Head of caudate nucleus (tissue), 42 donors: ENCODE data around the gene CT55.
"Not testable (repeated sequence)": the region's sequence is repeated elsewhere in the genome, so short reads cannot be mapped to it uniquely, and the experiment has no call there.

ENCODE experiments used
- DNase-seq, 42 donors: peaks; one replicate each; pipeline versions ENCODE4 v3.0.0 to v3.0.0-alpha.2; 2020 to 2021; ENCODE audit warnings: mixed read lengths in 7 of 42
- intact Hi-C: fragments of 100-400 bp; cut with DNase I; formaldehyde crosslinking; loops from one replicate; pipeline ENCODE4 v1.15.0; 2022

The CT55 gene, protein sequence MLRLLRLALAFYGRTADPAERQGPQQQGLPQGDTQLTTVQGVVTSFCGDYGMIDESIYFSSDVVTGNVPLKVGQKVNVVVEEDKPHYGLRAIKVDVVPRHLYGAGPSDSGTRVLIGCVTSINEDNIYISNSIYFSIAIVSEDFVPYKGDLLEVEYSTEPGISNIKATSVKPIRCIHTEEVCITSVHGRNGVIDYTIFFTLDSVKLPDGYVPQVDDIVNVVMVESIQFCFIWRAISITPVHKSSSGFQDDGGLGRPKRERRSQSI

DNA sequence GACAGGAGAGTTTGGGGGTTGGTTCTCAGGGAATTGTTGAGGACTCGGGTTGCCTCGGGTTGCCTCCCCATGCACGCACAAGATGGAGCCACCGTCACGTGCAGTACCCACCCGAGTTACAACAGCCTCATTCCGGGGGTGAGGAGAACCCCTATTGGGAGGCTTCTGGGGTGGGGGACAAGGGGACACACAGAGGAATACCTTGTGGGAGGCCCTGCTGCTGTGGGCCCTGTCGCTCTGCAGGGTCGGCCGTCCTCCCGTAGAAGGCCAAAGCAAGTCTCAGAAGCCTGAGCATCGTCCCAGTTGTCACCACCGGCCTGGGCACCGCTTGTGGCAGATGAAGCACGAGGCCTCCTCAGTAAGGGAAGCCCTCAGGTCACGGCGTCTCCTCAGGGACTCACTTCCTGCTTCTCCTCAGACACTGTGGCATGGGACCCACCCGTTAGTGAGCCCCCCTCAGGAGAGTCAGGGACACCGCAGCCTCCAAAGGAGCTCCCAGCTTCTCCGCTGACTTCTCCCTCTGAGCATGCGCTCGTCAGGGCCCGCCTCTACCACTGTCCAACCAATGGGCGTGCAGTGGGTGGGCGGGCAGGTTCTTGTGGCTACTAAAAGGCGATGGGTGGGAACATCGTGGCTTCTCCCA is at the start of gene CT55:
Gene CT55 (minus strand): TSS at position 522 of the 643 bp plus-strand sequence. CDS start 227 bp downstream, at position 295.
- intact Hi-C loops, result no loop called here
- no peak for DNase-seq

DNA sequence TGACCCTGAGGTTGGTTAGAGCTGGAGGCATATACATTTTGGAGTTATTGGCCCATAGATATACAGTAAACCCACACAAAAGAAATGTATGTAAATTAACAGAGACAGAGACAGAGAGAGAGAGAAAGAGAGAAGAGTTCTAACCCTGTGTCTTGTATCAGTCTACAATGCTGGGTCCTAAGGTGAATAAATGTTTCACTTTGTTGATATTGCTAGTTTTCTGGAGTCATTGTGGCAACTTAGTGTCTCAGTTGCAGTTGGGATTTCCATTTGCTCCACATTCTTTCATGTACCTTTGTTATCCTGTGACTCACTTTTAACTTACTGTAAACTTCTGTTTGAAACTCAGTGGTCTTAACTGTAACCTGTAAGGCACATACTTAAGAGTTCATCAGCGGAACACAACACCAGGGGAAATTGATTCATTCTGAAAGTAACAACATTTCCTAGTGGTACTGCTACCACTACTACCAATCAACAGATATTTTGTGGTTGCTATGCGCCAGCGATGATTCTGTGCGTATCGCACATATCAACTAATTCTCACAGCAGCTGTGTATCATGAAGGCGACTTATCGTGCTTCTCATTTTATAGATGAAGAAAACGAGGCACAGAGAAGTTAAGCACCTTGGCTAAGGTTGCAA is 42.1 kb upstream of the CT55 start:
- no peak for DNase-seq
- intact Hi-C loops, result no loop called here

DNA sequence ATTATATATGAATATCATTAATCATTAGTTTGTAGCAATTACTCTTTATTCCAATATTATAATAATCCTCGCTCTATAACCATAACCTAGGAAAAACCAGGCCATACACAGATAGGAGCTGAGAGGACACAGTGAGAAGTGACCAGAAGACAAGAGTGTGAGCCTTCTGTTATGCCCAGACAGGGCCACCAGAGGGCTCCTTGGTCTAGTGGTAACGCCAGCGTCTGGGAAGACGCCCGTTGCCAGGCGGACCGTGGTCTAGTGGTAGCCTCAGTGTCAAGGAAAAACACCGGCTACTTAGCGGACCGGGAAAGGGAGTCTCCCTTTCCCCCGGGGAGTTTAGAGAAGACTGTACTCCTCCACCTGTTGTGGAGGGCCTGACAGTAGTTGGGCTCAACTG is 35.2 kb upstream of the CT55 start:
- intact Hi-C loops, result not testable (repeated sequence)
- peak in 34 of 42 donors; percentile 2 to 65 (median 32) for DNase-seq

DNA sequence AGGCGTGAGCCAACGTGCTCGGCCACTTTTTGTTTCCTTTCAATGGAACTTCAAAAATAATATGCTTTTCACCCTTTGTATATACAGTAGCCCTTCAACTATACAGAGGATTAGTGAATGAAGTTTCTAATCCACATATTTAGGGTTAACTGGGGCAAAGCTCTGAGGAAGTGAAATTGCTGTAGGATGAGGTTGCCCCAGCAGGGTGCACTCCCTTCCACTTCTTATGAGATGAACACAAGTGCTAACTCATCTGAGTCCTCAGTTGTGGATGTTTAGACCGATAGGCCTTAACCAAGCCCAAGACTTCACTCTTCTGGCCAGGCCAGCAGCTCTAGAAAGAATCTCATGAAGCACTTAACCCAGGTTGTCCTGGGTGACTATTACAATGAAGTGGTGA is 29.1 kb upstream of the CT55 start:
- no peak for DNase-seq
- intact Hi-C loops, result no loop called here

DNA sequence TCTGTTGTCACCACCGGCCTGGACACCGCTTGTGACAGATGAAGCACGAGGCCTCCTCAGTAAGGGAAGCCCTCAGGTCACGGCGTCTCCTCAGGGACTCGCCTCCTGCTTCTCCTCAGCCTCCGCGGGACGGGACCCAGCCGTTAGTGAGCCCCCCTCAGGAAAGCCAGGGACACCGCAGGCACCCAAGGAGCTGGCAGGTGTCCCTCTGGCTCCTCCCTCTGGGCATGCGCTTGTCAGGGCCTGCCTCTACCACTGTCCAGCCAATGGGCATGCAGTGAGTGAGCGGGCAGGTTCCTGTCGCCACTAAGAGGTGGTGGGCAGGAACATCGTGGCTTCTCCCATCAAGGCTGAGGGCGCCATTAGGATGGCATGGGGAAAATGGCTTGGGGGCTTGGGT is 23.5 kb upstream of the CT55 start:
- no peak for DNase-seq
- intact Hi-C loops, result no loop called here

DNA sequence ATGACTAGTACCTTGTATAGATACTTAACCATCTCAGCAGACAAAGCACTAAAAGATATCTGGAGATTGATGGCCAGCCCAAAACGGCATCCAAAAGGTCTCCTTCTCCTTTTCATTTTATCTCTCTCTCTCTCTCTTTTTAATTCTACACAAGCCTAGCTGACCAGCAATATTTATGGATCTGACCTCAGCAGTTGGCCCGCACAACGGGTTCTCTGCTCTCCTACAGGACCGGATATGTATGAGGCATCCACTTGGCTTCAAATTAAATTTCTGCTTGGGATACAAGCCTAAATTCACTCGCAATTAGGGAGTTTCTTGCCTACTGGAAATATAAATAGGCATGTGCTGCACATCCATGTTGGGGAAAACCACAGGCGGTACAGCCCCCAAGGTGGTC is 22.5 kb upstream of the CT55 start:
- intact Hi-C loops, result no loop called here
- no peak for DNase-seq

DNA sequence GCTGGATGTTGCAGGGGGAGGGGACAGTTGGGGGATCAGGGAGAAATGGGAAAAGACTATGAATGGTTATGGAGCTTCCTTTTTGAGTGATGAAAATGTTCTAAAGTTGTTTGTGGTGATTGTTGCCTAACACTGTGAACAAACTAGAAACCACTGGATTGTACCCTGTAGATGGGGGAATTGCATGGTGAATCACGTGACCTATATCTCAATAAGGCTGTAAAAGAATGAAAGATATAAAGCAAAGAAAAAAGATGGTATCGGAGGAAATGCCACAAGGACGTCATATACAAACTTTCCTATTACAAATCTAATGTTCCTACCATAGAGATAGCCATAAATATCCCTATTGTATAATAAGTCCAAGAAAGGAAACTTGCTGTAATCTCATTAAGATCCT is 20.6 kb upstream of the CT55 start:
- DNase-seq, result no peak
- intact Hi-C loops, result no loop called here

DNA sequence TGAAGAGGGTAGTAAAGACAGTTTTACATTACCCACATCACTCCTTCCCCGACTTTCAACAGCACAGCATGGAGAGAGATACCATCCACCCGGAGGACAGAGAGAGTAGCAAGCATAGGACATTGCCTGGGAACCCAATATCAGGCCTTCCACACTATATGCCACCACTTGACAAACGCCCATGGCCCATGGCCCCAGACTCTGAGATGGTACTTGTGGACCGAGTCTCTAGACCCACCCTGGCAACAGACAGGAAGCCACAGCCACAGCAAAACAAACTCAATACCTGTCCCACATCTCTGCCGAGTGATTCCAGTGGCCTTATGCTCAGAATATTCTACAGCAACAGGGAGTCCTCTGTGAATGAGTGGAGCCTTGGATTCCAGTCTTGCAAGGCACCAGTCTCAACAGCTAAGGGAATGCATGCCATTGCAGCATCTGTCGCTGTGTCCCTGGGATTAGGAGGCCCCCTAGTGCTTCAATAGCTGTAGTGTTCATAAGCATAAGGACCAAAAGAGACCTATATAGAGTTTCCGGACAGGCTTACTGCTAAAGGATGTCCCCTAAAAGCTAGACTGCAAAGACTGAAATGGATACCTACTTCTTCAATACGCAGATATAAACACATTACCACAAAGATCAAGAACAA is 14.7 kb upstream of the CT55 start:
- peak in 30 of 42 donors; percentile 2 to 62 (median 32) for DNase-seq
- intact Hi-C loops, result no loop called here

DNA sequence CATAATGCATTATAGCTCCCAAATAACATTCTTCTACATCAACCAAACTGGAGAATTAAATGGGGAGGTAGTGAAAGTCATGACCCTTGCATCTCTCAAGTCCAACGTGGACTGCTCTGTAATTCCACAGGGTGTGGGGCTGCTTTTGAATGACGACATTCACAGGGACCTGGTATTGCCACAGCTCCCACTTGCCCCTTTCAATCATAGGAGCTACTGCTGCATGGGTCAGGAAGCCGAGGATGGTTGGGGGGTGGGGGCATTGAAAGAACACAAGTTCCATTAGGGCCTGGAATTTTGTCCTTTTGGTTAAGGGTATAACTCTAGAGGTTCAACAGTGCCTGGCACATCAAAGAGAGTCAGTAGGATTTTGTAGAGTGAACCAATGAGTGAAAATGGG is 7.4 kb upstream of the CT55 start:
- intact Hi-C loops, result no loop called here
- DNase-seq, result no peak

DNA sequence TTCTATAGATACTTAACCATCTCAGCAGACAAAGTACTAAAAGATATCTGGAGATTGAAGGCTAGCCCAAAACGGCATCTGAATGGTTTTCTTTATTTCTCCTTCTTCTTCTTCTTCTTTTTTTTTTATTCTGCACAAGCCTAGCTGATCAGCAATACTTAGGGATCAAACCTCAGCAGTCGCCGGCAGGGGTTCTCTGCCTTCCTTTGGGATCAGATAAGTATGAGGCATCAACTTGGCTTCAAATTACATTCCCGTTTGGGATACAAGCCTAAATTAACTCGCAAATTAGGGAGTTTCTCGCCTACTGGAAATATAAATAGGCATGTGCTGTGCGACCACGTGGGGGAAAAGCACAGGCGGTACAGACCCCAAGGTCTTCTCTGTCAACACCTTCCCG is 730 bp downstream of the CT55 start:
- intact Hi-C loops, result no loop called here
- DNase-seq, result no peak

DNA sequence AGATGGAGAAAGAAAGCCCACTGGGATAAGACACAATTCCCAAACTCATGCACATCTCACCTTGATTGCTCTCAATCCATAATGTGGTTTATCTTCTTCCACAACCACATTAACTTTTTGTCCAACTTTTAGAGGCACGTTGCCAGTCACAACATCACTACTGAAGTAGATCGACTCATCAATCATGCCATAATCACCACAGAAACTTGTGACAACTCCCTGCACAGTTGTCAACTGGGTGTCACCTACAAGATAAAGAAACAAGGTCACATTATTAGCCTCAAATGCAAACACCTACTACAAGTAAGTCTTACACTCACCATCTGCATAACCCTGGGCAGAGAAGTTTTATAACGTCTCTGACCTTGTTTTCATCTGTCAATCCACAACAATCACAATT is 1.7 kb downstream of the CT55 start:
- intact Hi-C loops, DNase-seq: not testable (repeated sequence)

DNA sequence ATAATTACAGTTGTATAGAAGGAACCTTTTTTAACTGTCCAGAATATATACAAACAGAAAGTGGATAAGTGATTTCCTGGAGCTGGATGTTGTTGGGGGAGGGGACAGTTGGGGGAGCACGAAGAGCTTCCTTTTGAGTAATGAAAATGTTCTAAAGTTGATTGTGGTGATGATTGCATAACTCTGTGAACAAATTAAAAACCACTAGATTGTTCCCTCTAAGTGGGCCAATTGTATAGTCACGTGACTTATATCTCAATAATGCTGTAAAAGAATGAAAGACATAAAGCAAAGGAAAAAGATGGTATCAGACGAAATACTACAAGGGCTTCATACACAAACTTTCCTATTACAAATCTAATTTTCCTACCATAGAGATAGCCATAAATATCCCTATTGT is 2.7 kb downstream of the CT55 start:
- intact Hi-C loops, result no loop called here
- DNase-seq, result no peak

DNA sequence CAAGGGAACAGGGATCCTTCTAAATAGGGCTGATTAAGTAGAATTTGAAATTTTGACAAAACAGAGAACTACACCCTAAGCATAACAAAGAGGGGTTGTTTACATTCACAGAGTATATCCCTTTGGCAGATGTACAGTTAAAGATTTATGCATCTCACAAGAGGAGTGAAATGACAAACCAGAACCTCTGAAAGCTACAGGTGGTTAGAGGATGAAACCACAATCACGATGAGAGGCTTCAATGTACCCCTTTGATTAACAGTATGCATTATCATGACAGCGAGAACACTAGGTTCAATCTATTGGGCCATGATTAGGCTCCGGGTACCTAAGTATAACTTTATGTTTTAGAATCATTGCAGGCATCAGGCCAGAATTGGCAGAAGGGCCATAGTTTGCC is 16.5 kb downstream of the CT55 start:
- intact Hi-C loops, DNase-seq: not testable (repeated sequence)

DNA sequence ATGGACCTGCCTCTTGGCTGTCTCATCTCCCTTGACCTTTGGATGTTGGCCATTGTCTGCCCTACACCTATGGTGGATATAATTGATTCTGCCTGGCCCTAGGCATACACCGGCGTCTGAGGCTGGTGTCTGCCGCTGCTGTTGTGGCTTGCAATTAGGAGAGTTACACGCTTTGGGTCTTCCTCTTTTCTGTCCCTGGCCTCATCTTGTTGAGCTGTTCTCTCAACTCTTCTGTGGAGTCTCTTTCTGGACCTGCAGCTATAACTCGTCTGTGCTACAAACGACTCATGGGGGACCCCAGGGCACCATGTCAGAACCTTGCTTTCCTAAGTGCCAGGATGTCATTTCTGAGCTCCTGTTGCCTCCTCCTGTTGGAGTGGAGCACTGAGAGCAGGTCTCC is 45.1 kb downstream of the CT55 start:
- DNase-seq, intact Hi-C loops: not testable (repeated sequence)

DNA sequence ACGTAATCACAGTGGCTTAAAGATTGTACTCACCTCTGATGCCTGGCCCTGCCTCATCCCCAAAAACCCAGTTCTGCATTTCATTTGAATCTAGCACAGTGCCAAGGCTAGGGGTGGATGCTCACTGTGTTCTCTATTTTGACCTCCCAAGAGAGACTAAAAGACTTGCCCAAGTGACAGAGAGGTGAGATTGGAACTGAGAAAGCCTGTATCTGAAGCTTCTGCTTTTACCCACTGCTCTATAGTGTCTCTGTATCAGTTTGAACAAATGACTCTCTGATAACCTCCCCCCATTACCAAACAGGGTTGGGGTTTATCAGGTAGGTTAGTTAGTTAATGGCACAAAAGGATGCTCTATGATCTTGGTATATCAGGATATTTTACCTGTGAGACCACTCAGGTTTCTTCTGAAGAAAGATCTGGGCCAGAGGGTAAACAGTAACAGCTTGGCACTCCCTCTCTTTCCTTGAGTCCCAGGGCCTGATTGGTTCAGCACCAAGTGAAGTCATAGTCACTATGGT is 51.1 kb downstream of the CT55 start, which contains the start of gene ETDB:
Gene ETDB (minus strand): TSS at position 471 of the 521 bp plus-strand sequence. CDS start 1,265 bp downstream, outside the sequence.
- DNase-seq, intact Hi-C loops: not testable (repeated sequence)

DNA sequence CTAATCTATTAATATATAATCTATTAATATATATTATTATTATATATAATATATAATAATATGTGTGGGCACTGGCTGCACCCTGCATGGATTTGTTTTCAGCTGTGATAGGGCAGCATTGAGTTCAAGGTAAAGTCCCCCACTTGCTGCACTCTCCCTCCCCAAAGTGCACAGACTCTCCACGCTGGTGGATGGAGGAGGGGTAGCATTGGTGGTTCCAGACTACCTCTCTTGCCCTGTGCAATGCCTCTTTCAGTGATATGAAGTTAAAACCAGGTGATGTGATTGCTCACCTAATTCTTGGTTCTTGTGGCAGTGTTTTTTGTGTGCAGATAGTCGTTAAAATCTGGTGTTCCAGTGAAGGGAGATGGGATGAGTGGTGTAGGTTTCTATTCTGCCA is 55.1 kb downstream of the CT55 start:
- DNase-seq, intact Hi-C loops: not testable (repeated sequence)

DNA sequence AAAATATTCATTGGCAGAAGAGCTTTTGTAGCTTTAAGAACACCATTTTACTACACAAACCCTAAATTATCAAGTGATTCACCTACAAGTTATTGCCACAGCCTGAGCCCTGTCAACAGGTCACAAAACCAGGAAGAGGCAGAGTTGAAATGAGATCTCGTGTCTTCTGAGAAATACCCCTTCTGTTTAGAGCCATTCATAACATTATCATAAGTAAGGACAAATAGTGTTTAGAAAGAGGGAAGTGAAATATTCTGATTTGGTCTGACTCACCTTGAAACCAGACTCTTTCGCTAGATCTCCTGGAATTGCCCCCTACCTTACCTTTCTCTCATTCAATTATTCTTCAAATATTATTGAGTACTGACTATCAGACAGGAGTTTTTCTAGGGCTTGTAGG is 56.8 kb downstream of the CT55 start:
- intact Hi-C loops, result no loop called here

DNA sequence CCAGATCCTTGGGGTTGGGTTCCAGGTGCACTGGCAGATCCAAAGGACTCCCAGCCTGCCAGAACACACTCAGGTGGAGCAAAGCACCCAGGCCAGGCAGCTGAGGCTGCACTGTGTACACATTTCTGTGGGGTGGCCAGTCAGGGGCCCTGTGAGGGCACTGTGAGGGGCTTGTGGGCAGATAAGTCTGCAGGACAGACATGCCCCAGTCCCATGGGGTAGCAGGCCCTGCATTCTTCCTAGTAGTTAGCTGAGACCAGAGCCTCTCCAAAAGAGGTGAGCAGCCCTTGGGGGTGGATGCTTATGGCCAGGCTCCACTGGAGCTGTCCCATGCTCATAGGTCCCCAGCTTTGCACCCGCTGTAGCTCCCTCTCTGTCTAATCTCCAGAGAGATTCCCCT is 58.5 kb downstream of the CT55 start:
- intact Hi-C loops, result no loop called here
- no peak for DNase-seq

More for the DNA sequence above, 56.8 kb downstream of the CT55 start:
- no peak for DNase-seq

DNA sequence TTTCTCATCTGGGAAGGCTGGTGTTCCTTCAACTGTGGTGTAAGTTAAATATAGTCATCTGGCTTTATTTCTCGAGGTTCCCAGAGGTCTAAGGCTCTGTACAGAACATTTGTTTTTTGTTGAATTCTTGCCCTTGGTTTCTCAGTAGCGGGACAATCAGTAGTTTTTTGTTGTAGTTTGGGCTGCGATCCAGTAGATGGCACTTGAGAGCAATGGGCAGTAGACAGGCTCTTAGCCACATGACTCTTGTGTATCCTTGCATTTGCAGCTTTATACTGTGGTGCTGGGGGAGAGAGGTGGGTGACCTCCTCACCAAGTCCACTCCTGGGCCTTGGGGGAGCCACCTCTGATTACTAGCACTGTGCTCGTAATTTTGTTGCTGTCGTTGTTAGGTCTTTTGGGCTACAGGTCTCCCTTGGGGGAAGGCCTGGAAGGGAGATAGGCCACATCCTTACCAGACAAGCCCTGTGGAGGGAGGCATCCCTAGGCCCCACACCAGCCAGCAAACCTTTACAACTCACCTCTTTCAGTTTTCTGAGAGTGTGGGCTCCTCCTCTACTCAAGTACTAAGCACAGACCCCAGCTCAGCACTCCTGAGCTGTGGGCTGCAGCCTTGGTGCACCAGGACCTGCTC is 59.0 kb downstream of the CT55 start:
- peak in 7 of 42 donors; percentile 9 to 59 (median 34) for DNase-seq

More for the DNA sequence above, 59.0 kb downstream of the CT55 start:
- intact Hi-C loops, result no loop called here
